IMR-90 (cell line): Measurements from ENCODE around the gene COL8A1.

ENCODE experiments used
- CHD1 ChIP-seq: IDR thresholded peaks from 2 replicates; pipeline ENCODE4 v1.6.1; 2012; ENCODE audit warnings: low read depth, low read length, improper control_type of control experiment
- RAD21 ChIP-seq: IDR thresholded peaks from 2 replicates; pipeline ENCODE4 v1.6.1; 2012; ENCODE audit warnings: low read length, improper control_type of control experiment
- RCOR1 ChIP-seq: IDR thresholded peaks from 2 replicates; pipeline ENCODE4 v1.6.1; 2012; ENCODE audit warnings: mild to moderate bottlenecking, low read length, improper control_type of control experiment; ENCODE audit not compliant: insufficient replicate concordance
- TF ChIP-seq, protein P1 (sequence below): conservative IDR thresholded peaks from 2 replicates; pipeline ENCODE4 v1.5.1; 2012; ENCODE audit warnings: mild to moderate bottlenecking, low read depth, low read length, improper control_type of control experiment

DNA sequence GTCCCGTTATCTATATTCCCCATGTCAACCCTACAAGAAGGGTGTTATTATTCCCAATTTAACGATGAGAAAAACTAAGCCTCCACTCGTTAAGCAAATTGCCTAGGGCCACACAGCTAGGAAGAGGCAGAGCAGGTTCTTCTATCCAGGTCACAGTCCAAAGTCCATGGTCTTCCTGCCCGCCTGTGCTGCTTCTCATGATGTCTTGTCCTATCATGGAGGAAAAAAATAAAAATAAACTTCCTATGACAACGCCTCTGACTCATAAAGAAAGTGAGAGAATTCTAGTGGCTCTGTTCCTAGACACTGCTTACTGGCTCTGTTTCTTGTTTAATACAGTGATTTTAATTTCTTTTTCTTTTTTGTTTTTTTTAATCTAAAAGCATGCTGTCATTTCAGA is 9.7 kb downstream of the COL8A1 start:
- TF ChIP-seq RAD21 (no peak), CHD1 (no peak), RCOR1 (no peak)
- TF ChIP-seq, protein P1, sequence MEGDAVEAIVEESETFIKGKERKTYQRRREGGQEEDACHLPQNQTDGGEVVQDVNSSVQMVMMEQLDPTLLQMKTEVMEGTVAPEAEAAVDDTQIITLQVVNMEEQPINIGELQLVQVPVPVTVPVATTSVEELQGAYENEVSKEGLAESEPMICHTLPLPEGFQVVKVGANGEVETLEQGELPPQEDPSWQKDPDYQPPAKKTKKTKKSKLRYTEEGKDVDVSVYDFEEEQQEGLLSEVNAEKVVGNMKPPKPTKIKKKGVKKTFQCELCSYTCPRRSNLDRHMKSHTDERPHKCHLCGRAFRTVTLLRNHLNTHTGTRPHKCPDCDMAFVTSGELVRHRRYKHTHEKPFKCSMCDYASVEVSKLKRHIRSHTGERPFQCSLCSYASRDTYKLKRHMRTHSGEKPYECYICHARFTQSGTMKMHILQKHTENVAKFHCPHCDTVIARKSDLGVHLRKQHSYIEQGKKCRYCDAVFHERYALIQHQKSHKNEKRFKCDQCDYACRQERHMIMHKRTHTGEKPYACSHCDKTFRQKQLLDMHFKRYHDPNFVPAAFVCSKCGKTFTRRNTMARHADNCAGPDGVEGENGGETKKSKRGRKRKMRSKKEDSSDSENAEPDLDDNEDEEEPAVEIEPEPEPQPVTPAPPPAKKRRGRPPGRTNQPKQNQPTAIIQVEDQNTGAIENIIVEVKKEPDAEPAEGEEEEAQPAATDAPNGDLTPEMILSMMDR: no peak
